Heart left ventricle (tissue), 13 donors: ENCODE results near the gene HBE1.

Experiments used
- POLR2A ChIP-seq, 2 donors: fragments of 450-650 bp; IDR thresholded peaks; one replicate each; pipeline ENCODE4 v1.6.1; 2017; ENCODE audit warnings: antibody characterized with exemption in 2 of 2, mild to moderate bottlenecking in 2 of 2, moderate library complexity in 2 of 2
- TF ChIP-seq, protein P1 (sequence below), 12 donors: fragments of 200-600 bp; sonication (generic) in 4 of 12; IDR thresholded peaks; one replicate each; pipeline versions ENCODE4 v1.5.0 to v1.8.0; 2018 to 2022; ENCODE audit warnings: antibody characterized with exemption in 12 of 12, mild to moderate bottlenecking in 5 of 12
- donor health status: ischemic (EF 13 %, LVEDD 7.1; RV severe dilation, severe dysfunction).
- donor health status: DM: no; HTN: yes; CAD: no.
- donor health status: DM: no; HTN: no; CAD: no.
- donor health status: ischemic (EF 25% LVEDD 6.9; RV normal size, moderate dysfunction).
- donor health status: ischemic (EF 25% LVEDD 5.7; RV mildly dilated, moderate dysfunction).
- donor health status: ischemic (EF 35%, LVEDD 5.7; RV mildly dilated, moderate dysfunction).
- donor health status: nonischemic (EF 11% LVEDD 7.7; RV severe dilation, severe dysfunction).
- donor health status: DM: yes; HTN: yes; CAD: no.
- donor health status: PGD.
- donor health status: ischemic (EF 29% LVEDD 5.4; RV normal size, mild dysfunction).
- donor health status: nonischemic (EF 23%, LVEDD 6.1; RV moderate dilation, normal function).

DNA sequence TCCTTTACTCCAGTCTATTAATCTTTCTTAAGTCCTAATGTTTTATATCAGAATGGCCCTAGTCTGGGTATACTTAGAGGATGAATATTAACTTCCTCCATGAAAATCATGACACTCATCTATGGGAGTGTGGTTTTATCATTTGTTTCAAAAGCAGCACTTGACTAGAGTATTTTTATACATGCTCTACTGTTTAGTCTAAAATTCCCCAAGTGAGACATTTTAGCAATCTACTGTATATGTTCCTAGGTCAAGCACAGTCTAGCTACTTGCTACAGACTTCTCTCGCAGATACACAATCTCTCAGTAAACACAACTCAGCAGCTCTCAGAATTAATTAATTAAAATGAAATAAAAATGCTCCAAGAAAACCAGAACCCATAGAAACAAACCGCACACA lies 39.9 kb downstream of the HBE1 start:
- TF ChIP-seq, protein P1, sequence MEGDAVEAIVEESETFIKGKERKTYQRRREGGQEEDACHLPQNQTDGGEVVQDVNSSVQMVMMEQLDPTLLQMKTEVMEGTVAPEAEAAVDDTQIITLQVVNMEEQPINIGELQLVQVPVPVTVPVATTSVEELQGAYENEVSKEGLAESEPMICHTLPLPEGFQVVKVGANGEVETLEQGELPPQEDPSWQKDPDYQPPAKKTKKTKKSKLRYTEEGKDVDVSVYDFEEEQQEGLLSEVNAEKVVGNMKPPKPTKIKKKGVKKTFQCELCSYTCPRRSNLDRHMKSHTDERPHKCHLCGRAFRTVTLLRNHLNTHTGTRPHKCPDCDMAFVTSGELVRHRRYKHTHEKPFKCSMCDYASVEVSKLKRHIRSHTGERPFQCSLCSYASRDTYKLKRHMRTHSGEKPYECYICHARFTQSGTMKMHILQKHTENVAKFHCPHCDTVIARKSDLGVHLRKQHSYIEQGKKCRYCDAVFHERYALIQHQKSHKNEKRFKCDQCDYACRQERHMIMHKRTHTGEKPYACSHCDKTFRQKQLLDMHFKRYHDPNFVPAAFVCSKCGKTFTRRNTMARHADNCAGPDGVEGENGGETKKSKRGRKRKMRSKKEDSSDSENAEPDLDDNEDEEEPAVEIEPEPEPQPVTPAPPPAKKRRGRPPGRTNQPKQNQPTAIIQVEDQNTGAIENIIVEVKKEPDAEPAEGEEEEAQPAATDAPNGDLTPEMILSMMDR (IDR thresholded peaks at IDR 0.05): no peak
- TF ChIP-seq POLR2A (IDR thresholded peaks at IDR 0.05): no peak
